GM23338 (cell line): Measurements from ENCODE around the gene MVB12B. TPM values are rescaled to one million over a fixed set of nuclear protein-coding genes. Genes with fewer than 3 reads are reported as not detected.

Source experiments
- ATAC-seq: fragments of 200-7000 bp; cut with Tn5 transposase; 3 replicates; pipeline ENCODE4 v1.9.1; 2020
- DNase-seq: peaks from one replicate; pipeline ENCODE4 v3.0.0-alpha.2; 2015; ENCODE audit warnings: low spot score
- H2AFZ ChIP-seq: fragments of 200-600 bp; sonication (generic); 2 replicates; pipeline ENCODE4 v1.8.0; 2016; ENCODE audit warnings: antibody characterized with exemption, mild to moderate bottlenecking, moderate library complexity
- H3F3A ChIP-seq: fragments of 200-600 bp; sonication (generic); replicated peaks from 2 replicates; pipeline ENCODE4 v1.8.0; 2017; ENCODE audit warnings: antibody characterized with exemption, mixed run types, low read depth
- H3K27ac ChIP-seq: fragments of 200-600 bp; sonication (generic); 2 replicates; pipeline ENCODE4 v1.6.1; 2016; ENCODE audit warnings: low read depth
- H3K27me3 ChIP-seq: fragments of 200-600 bp; sonication (generic); 2 replicates; pipeline ENCODE4 v1.8.0; 2016; ENCODE audit warnings: mild to moderate bottlenecking, mixed run types, moderate library complexity; ENCODE audit not compliant: insufficient read depth
- H3K36me3 ChIP-seq: fragments of 200-600 bp; sonication (generic); 2 replicates; pipeline ENCODE4 v1.8.0; 2016; ENCODE audit warnings: mild to moderate bottlenecking; ENCODE audit not compliant: insufficient read depth
- H3K4me1 ChIP-seq: fragments of 200-600 bp; sonication (generic); 2 replicates; pipeline ENCODE4 v1.8.0; 2016; ENCODE audit warnings: mild to moderate bottlenecking, moderate library complexity; ENCODE audit not compliant: insufficient read depth
- H3K4me2 ChIP-seq: fragments of 200-600 bp; sonication (generic); 2 replicates; pipeline ENCODE4 v1.7.1; 2017; ENCODE audit warnings: mixed run types
- H3K4me3 ChIP-seq: fragments of 200-600 bp; sonication (generic); 2 replicates; pipeline ENCODE4 v1.6.1; 2016; ENCODE audit warnings: mixed run types
- H3K79me2 ChIP-seq: fragments of 200-600 bp; sonication (generic); replicated peaks from 2 replicates; pipeline ENCODE4 v1.8.0; 2017; ENCODE audit warnings: mild to moderate bottlenecking; ENCODE audit not compliant: insufficient read depth
- H3K9me2 ChIP-seq: fragments of 200-600 bp; sonication (generic); 2 replicates; pipeline ENCODE4 v1.8.0; 2017; ENCODE audit not compliant: insufficient read depth
- H4K20me1 ChIP-seq: fragments of 200-600 bp; sonication (generic); replicated peaks from 2 replicates; pipeline ENCODE4 v1.8.0; 2017; ENCODE audit warnings: mild to moderate bottlenecking; ENCODE audit not compliant: insufficient read depth
- H3K27ac Mint-ChIP-seq: 2 replicates; pipeline ENCODE4 v1.8.0; 2020; ENCODE audit warnings: inconsistent platforms, mild to moderate bottlenecking, moderate library complexity, mixed read lengths
- H3K27me3 Mint-ChIP-seq: 3 replicates; pipeline ENCODE4 v1.8.0; 2022; ENCODE audit warnings: low read depth, mild to moderate bottlenecking, moderate library complexity, mixed read lengths, inconsistent platforms; ENCODE audit not compliant: insufficient read depth, poor library complexity
- H3K36me3 Mint-ChIP-seq: 3 replicates; pipeline ENCODE4 v1.8.0; 2021; ENCODE audit warnings: low read depth, mild to moderate bottlenecking, inconsistent platforms, moderate library complexity, mixed read lengths
- H3K4me1 Mint-ChIP-seq: 3 replicates; pipeline ENCODE4 v1.8.0; 2020; ENCODE audit warnings: mild to moderate bottlenecking, inconsistent platforms, mixed read lengths
- H3K4me3 Mint-ChIP-seq: 3 replicates; pipeline ENCODE4 v1.8.0; 2021; ENCODE audit warnings: moderate library complexity, mild to moderate bottlenecking, inconsistent platforms, mixed read lengths
- H3K9me3 Mint-ChIP-seq: 3 replicates; pipeline ENCODE4 v1.8.0; 2020; ENCODE audit warnings: moderate library complexity, mild to moderate bottlenecking, inconsistent platforms, mixed read lengths
- CREB1 ChIP-seq: fragments of 250-450 bp; sonication (Bioruptor Pico); IDR thresholded peaks from 2 replicates; pipeline ENCODE4 v1.5.0; 2020; ENCODE audit warnings: low read depth, mild to moderate bottlenecking, moderate library complexity
- EZH2 ChIP-seq: fragments of 200-600 bp; sonication (generic); IDR thresholded peaks from one replicate; pipeline ENCODE4 v1.8.0; 2017; ENCODE audit warnings: antibody characterized with exemption, mild to moderate bottlenecking, low read depth; ENCODE audit not compliant: unreplicated experiment
- EZH2phosphoT487 ChIP-seq: fragments of 200-600 bp; sonication (generic); IDR thresholded peaks from one replicate; pipeline ENCODE4 v1.8.1; 2018; ENCODE audit warnings: antibody characterized with exemption; ENCODE audit not compliant: unreplicated experiment
- JUNB ChIP-seq: IDR thresholded peaks from one replicate; pipeline ENCODE4 v1.6.1; 2016; ENCODE audit warnings: antibody characterized with exemption; ENCODE audit not compliant: unreplicated experiment
- NANOG ChIP-seq: IDR thresholded peaks from 2 replicates; pipeline ENCODE4 v1.6.1; 2016; ENCODE audit warnings: antibody characterized with exemption, borderline replicate concordance
- POLR2AphosphoS5 ChIP-seq: IDR thresholded peaks from 2 replicates; pipeline ENCODE4 v1.6.1; 2016; ENCODE audit warnings: antibody characterized with exemption, low read depth
- STAT1 ChIP-seq: IDR thresholded peaks from one replicate; pipeline ENCODE4 v1.6.1; 2016; ENCODE audit warnings: antibody characterized with exemption; ENCODE audit not compliant: unreplicated experiment
- ZNF114 ChIP-seq: fragments of 250-450 bp; sonication (Bioruptor Pico); IDR thresholded peaks from 2 replicates; pipeline ENCODE4 v1.5.0; 2020; ENCODE audit warnings: mild to moderate bottlenecking, moderate library complexity
- ZNF331 ChIP-seq: fragments of 250-450 bp; sonication (Bioruptor Pico); IDR thresholded peaks from 2 replicates; pipeline ENCODE4 v1.5.0; 2020; ENCODE audit warnings: low read depth, mild to moderate bottlenecking, moderate library complexity
- polyA plus RNA-seq: library from polyadenylated mRNA; unstranded; fragments of >200 nt; fragmentation: Nextera tagmentation; extraction: Ambion mirVana; gene quantifications from 2 replicates; pipeline ENCODE4 v1.2.1, GENCODE V29; 2016
- total RNA-seq: library from RNA; depleted of rRNA; stranded (reverse); fragments of >200 nt; shearing (Covaris generic); gene quantifications from 2 replicates; pipeline ENCODE4 v1.2.3, GENCODE V29; 2014
- TF ChIP-seq, protein P1 (sequence below): fragments of 250-450 bp; sonication (Bioruptor Pico); IDR thresholded peaks from 2 replicates; pipeline ENCODE4 v1.5.0; 2020; ENCODE audit warnings: mild to moderate bottlenecking, moderate library complexity
- TF ChIP-seq, protein P2 (sequence below): IDR thresholded peaks from 2 replicates; pipeline ENCODE4 v1.6.1; 2016; ENCODE audit warnings: antibody characterized with exemption
- TF ChIP-seq, protein P3 (sequence below): IDR thresholded peaks from one replicate; pipeline ENCODE4 v1.6.1; 2018; ENCODE audit warnings: antibody characterized with exemption; ENCODE audit not compliant: unreplicated experiment
- TF ChIP-seq, protein P4 (sequence below), 2 experiments: fragments of 200-600 bp in 1 of 2; sonication (generic) in 1 of 2; conservative IDR thresholded peaks; 2 replicates each; pipeline versions ENCODE4 v1.5.1 to v1.6.1; 2016 to 2017; ENCODE audit warnings: antibody characterized with exemption in 2 of 2, low read depth in 2 of 2, mild to moderate bottlenecking in 2 of 2, moderate library complexity in 1 of 2

MVB12B gene
- total and polyA plus RNA-seq, 2 experiments from 2014 or later: 1.9 to 6.6 TPM

DNA sequence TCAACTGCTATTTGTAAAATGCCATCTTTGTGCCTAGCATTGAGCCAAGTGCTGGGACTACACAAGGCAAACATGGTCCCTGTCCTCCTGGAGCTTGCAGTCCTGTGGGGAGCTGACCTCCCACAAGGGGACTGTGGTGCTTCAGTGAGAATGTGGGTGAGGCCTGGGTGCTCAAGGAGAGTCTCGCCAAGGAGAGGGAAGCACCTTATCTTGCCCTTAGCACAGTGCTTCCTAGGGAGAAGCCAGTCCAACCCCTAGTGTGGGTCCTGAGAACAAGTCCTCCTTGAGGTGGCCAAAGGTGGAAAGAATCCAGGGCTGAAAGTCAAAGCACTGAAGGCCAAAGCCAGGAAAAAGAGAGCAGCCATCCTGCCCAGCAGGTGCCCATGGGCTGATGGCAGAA is 31.1 kb upstream of the MVB12B start:
- no peaks in the 10 kb centered on the region for H3K4me1 ChIP-seq
- Mint-ChIP-seq H3K27ac (no peak overlapping the region), H3K9me3 (no peaks in the 10 kb centered on the region), H3K4me3 (no peak overlapping the region), H3K27me3 (peaks cover 2% of the 10 kb centered on the region), H3K4me1 (no peaks in the 10 kb centered on the region; the same call in 2 of the 3 replicates), H3K36me3 (no peaks in the 10 kb centered on the region)
- no peaks in the 10 kb centered on the region for H3K27me3 ChIP-seq
- H3K9me2 ChIP-seq: no peaks in the 10 kb centered on the region
- no peak overlapping the region for H2AFZ ChIP-seq
- no peak overlapping the region for H3K27ac ChIP-seq
- no peak for DNase-seq
- no peaks in the 10 kb centered on the region for H3F3A ChIP-seq
- no peak for TF ChIP-seq STAT1
- TF ChIP-seq CREB1 (CRISPR knock-in tag): no peak
- no peak for TF ChIP-seq ZNF331
- no peak for TF ChIP-seq EZH2phosphoT487
- TF ChIP-seq, protein P1, sequence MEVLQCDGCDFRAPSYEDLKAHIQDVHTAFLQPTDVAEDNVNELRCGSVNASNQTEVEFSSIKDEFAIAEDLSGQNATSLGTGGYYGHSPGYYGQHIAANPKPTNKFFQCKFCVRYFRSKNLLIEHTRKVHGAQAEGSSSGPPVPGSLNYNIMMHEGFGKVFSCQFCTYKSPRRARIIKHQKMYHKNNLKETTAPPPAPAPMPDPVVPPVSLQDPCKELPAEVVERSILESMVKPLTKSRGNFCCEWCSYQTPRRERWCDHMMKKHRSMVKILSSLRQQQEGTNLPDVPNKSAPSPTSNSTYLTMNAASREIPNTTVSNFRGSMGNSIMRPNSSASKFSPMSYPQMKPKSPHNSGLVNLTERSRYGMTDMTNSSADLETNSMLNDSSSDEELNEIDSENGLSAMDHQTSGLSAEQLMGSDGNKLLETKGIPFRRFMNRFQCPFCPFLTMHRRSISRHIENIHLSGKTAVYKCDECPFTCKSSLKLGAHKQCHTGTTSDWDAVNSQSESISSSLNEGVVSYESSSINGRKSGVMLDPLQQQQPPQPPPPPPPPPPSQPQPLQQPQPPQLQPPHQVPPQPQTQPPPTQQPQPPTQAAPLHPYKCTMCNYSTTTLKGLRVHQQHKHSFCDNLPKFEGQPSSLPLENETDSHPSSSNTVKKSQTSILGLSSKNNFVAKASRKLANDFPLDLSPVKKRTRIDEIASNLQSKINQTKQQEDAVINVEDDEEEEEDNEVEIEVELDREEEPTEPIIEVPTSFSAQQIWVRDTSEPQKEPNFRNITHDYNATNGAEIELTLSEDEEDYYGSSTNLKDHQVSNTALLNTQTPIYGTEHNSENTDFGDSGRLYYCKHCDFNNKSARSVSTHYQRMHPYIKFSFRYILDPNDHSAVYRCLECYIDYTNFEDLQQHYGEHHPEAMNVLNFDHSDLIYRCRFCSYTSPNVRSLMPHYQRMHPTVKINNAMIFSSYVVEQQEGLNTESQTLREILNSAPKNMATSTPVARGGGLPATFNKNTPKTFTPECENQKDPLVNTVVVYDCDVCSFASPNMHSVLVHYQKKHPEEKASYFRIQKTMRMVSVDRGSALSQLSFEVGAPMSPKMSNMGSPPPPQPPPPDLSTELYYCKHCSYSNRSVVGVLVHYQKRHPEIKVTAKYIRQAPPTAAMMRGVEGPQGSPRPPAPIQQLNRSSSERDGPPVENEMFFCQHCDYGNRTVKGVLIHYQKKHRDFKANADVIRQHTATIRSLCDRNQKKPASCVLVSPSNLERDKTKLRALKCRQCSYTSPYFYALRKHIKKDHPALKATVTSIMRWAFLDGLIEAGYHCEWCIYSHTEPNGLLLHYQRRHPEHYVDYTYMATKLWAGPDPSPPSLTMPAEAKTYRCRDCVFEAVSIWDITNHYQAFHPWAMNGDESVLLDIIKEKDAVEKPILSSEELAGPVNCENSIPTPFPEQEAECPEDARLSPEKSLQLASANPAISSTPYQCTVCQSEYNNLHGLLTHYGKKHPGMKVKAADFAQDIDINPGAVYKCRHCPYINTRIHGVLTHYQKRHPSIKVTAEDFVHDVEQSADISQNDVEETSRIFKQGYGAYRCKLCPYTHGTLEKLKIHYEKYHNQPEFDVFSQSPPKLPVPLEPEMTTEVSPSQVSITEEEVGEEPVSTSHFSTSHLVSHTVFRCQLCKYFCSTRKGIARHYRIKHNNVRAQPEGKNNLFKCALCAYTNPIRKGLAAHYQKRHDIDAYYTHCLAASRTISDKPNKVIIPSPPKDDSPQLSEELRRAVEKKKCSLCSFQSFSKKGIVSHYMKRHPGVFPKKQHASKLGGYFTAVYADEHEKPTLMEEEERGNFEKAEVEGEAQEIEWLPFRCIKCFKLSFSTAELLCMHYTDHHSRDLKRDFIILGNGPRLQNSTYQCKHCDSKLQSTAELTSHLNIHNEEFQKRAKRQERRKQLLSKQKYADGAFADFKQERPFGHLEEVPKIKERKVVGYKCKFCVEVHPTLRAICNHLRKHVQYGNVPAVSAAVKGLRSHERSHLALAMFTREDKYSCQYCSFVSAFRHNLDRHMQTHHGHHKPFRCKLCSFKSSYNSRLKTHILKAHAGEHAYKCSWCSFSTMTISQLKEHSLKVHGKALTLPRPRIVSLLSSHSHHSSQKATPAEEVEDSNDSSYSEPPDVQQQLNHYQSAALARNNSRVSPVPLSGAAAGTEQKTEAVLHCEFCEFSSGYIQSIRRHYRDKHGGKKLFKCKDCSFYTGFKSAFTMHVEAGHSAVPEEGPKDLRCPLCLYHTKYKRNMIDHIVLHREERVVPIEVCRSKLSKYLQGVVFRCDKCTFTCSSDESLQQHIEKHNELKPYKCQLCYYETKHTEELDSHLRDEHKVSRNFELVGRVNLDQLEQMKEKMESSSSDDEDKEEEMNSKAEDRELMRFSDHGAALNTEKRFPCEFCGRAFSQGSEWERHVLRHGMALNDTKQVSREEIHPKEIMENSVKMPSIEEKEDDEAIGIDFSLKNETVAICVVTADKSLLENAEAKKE (CRISPR knock-in tag): no peak
- TF ChIP-seq POLR2AphosphoS5: no peak
- no peak for TF ChIP-seq ZNF114
- TF ChIP-seq, protein P2, sequence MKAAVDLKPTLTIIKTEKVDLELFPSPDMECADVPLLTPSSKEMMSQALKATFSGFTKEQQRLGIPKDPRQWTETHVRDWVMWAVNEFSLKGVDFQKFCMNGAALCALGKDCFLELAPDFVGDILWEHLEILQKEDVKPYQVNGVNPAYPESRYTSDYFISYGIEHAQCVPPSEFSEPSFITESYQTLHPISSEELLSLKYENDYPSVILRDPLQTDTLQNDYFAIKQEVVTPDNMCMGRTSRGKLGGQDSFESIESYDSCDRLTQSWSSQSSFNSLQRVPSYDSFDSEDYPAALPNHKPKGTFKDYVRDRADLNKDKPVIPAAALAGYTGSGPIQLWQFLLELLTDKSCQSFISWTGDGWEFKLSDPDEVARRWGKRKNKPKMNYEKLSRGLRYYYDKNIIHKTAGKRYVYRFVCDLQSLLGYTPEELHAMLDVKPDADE: no peak
- TF ChIP-seq NANOG: no peak
- TF ChIP-seq JUNB: no peak
- no peak for TF ChIP-seq EZH2
- TF ChIP-seq, protein P3, sequence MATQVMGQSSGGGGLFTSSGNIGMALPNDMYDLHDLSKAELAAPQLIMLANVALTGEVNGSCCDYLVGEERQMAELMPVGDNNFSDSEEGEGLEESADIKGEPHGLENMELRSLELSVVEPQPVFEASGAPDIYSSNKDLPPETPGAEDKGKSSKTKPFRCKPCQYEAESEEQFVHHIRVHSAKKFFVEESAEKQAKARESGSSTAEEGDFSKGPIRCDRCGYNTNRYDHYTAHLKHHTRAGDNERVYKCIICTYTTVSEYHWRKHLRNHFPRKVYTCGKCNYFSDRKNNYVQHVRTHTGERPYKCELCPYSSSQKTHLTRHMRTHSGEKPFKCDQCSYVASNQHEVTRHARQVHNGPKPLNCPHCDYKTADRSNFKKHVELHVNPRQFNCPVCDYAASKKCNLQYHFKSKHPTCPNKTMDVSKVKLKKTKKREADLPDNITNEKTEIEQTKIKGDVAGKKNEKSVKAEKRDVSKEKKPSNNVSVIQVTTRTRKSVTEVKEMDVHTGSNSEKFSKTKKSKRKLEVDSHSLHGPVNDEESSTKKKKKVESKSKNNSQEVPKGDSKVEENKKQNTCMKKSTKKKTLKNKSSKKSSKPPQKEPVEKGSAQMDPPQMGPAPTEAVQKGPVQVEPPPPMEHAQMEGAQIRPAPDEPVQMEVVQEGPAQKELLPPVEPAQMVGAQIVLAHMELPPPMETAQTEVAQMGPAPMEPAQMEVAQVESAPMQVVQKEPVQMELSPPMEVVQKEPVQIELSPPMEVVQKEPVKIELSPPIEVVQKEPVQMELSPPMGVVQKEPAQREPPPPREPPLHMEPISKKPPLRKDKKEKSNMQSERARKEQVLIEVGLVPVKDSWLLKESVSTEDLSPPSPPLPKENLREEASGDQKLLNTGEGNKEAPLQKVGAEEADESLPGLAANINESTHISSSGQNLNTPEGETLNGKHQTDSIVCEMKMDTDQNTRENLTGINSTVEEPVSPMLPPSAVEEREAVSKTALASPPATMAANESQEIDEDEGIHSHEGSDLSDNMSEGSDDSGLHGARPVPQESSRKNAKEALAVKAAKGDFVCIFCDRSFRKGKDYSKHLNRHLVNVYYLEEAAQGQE: no peak
- TF ChIP-seq, protein P4, sequence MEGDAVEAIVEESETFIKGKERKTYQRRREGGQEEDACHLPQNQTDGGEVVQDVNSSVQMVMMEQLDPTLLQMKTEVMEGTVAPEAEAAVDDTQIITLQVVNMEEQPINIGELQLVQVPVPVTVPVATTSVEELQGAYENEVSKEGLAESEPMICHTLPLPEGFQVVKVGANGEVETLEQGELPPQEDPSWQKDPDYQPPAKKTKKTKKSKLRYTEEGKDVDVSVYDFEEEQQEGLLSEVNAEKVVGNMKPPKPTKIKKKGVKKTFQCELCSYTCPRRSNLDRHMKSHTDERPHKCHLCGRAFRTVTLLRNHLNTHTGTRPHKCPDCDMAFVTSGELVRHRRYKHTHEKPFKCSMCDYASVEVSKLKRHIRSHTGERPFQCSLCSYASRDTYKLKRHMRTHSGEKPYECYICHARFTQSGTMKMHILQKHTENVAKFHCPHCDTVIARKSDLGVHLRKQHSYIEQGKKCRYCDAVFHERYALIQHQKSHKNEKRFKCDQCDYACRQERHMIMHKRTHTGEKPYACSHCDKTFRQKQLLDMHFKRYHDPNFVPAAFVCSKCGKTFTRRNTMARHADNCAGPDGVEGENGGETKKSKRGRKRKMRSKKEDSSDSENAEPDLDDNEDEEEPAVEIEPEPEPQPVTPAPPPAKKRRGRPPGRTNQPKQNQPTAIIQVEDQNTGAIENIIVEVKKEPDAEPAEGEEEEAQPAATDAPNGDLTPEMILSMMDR (conservative IDR thresholded peaks at IDR 0.05; ENCODE audit: low read depth in 2 of 2): no peak
- no peak overlapping the region for H3K4me3 ChIP-seq
- no peaks in the 10 kb centered on the region for H4K20me1 ChIP-seq
- no peaks in the 10 kb centered on the region for H3K79me2 ChIP-seq
- no peak overlapping the region for H3K4me2 ChIP-seq
- H3K36me3 ChIP-seq: no peaks in the 10 kb centered on the region
- ATAC-seq: no peak
